Keratinocyte (primary cell): ENCODE data around the gene DISC1. TPM values are rescaled to one million over a fixed set of nuclear protein-coding genes. Genes with fewer than 3 reads are reported as not detected.

Source experiments
- DNase-seq: peaks from one replicate; pipeline ENCODE4 v3.0.0-alpha.2; 2011; ENCODE audit warnings: low read depth, missing footprints, low spot score
- FAIRE-seq: peaks from 2 replicates; lab custom pipeline; 2011; peaks lifted over from hg19 to GRCh38; lab: Jason Lieb, UNC
- H2AFZ ChIP-seq: 2 replicates; pipeline ENCODE4 v1.6.0; 2012; ENCODE audit warnings: low read length, control low read depth, inconsistent platforms; ENCODE audit not compliant: control insufficient read depth
- H3K27ac ChIP-seq: 2 replicates; pipeline ENCODE4 v1.5.1; 2011; ENCODE audit warnings: low read length; ENCODE audit not compliant: control insufficient read depth, insufficient read depth
- H3K27me3 ChIP-seq: 3 replicates; pipeline ENCODE4 v1.6.0; 2011; ENCODE audit warnings: low read length; ENCODE audit not compliant: control insufficient read depth, insufficient read depth; ENCODE audit errors: extremely low read depth
- H3K36me3 ChIP-seq, 2 experiments: 2 replicates in 1 of 2; 3 replicates in 1 of 2; pipeline ENCODE4 v1.5.1; 2011; ENCODE audit warnings: low read length in 2 of 2, mild to moderate bottlenecking in 1 of 2; ENCODE audit not compliant: control insufficient read depth in 2 of 2, insufficient read depth in 2 of 2; ENCODE audit errors: extremely low read depth in 1 of 2
- H3K4me1 ChIP-seq: 3 replicates; pipeline ENCODE4 v1.5.1; 2011; ENCODE audit warnings: low read length; ENCODE audit not compliant: control insufficient read depth, insufficient read depth; ENCODE audit errors: extremely low read depth
- H3K4me2 ChIP-seq: 3 replicates; pipeline ENCODE4 v1.6.0; 2011; ENCODE audit warnings: low read depth, low read length; ENCODE audit not compliant: control insufficient read depth, insufficient read depth; ENCODE audit errors: extremely low read depth
- H3K4me3 ChIP-seq, 3 experiments: fragments of 200-600 bp in 1 of 3; sonication (generic) in 1 of 3; 2 replicates in 2 of 3; 3 replicates in 1 of 3; pipeline ENCODE4 v1.5.1; 2011 to 2016; ENCODE audit warnings: low read length in 3 of 3, mild to moderate bottlenecking in 3 of 3, control low read depth in 2 of 3, inconsistent platforms in 1 of 3, low read depth in 1 of 3, mixed read lengths in 1 of 3, mixed run types in 1 of 3, moderate library complexity in 1 of 3; ENCODE audit not compliant: control insufficient read depth in 2 of 3, insufficient read depth in 2 of 3; ENCODE audit errors: extremely low read depth in 1 of 3
- H3K79me2 ChIP-seq: 2 replicates; pipeline ENCODE4 v1.6.0; 2012; ENCODE audit warnings: low read length; ENCODE audit not compliant: control insufficient read depth, insufficient read depth
- H3K9ac ChIP-seq: 3 replicates; pipeline ENCODE4 v1.6.0; 2011; ENCODE audit warnings: low read length; ENCODE audit not compliant: control insufficient read depth, insufficient read depth; ENCODE audit errors: extremely low read depth
- H3K9me1 ChIP-seq: 3 replicates; pipeline ENCODE4 v1.6.0; 2011; ENCODE audit warnings: low read length; ENCODE audit not compliant: control insufficient read depth, insufficient read depth; ENCODE audit errors: extremely low read depth
- H3K9me3 ChIP-seq: 2 replicates; pipeline ENCODE4 v1.5.1; 2012; ENCODE audit warnings: low read depth, low read length; ENCODE audit not compliant: control insufficient read depth
- H4K20me1 ChIP-seq: 3 replicates; pipeline ENCODE4 v1.6.0; 2011; ENCODE audit warnings: low read length; ENCODE audit not compliant: control insufficient read depth, insufficient read depth; ENCODE audit errors: extremely low read depth
- EZH2 ChIP-seq: IDR thresholded peaks from one replicate; pipeline ENCODE4 v1.6.1; 2012; ENCODE audit warnings: inconsistent platforms, mild to moderate bottlenecking, low read length, moderate library complexity
- dilution Hi-C: fragments of 300-500 bp; cut with MboI; formaldehyde crosslinking; loops from one replicate; pipeline ENCODE4 v1.7.0; 2020; ENCODE audit warnings: low sequenced_read_pairs; ENCODE audit not compliant: extremely low pct_ligation_motif_present
- polyA plus RNA-seq, 5 experiments: library from polyadenylated mRNA; depleted of rRNA in 3 of 5; stranded (reverse) in 3 of 5; stranded (forward) in 1 of 5; unstranded in 1 of 5; fragments of >200 nt; gene quantifications; 1 replicate in 1 of 5; 2 replicates in 3 of 5; 3 replicates in 1 of 5; pipeline versions ENCODE4 v1.2.1 to v1.2.3, GENCODE V29; 2011 to 2012; ENCODE audit warnings: missing spikeins in 2 of 5, low read depth in 1 of 5, low replicate concordance in 1 of 5
- TF ChIP-seq, protein P1 (sequence below), 3 experiments: IDR thresholded peaks in 1 of 3; conservative IDR thresholded peaks in 1 of 3; optimal IDR thresholded peaks in 1 of 3; 2 replicates in 2 of 3; 3 replicates in 1 of 3; pipeline versions ENCODE3 to v1.5.1; 2011; ENCODE audit warnings: low read length in 3 of 3, mild to moderate bottlenecking in 3 of 3, moderate library complexity in 2 of 3, control low read depth in 1 of 3, inconsistent platforms in 1 of 3; ENCODE audit not compliant: insufficient read depth in 2 of 3; ENCODE audit errors: extremely low read depth in 1 of 3

The DISC1 gene
- polyA plus RNA-seq, 1 donor (not counting 4 experiments of a cell fraction or from before 2014, with no cell fraction given): 0.47 TPM

GRCh38 chr1:231936983-231937775 is 310.6 kb downstream of the DISC1 start:
- dilution Hi-C loops: no loop called here

DNA sequence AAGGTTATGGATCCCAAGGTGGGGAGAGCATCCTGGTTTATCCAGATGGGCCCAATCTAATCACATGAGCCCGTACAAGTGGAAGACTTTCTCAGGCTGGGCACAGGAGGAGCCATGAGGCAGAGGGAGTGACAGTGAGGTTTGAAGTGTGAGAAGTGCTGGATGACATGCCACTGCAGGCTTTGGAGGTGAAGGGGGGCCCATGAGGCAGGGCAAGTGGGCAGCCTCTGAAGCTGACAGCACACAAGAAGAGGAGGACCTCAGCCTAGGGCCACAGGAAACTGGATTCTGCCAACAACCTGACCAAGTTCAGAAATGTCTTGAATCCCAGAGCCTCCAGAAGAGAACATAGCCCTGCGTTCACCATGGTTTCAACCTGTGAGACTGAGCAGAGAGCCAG is 311.6 kb downstream of the DISC1 start:
- FAIRE-seq: no peak
- TF ChIP-seq, protein P1, sequence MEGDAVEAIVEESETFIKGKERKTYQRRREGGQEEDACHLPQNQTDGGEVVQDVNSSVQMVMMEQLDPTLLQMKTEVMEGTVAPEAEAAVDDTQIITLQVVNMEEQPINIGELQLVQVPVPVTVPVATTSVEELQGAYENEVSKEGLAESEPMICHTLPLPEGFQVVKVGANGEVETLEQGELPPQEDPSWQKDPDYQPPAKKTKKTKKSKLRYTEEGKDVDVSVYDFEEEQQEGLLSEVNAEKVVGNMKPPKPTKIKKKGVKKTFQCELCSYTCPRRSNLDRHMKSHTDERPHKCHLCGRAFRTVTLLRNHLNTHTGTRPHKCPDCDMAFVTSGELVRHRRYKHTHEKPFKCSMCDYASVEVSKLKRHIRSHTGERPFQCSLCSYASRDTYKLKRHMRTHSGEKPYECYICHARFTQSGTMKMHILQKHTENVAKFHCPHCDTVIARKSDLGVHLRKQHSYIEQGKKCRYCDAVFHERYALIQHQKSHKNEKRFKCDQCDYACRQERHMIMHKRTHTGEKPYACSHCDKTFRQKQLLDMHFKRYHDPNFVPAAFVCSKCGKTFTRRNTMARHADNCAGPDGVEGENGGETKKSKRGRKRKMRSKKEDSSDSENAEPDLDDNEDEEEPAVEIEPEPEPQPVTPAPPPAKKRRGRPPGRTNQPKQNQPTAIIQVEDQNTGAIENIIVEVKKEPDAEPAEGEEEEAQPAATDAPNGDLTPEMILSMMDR (optimal IDR thresholded peaks at IDR 0.05 in 1 of 3, IDR thresholded peaks at IDR 0.05 in 1 of 3, conservative IDR thresholded peaks at IDR 0.05 in 1 of 3; ENCODE audit: extremely low read depth in 1 of 3, insufficient read depth in 2 of 3, low read length in 3 of 3): no peak
- TF ChIP-seq EZH2: no peak
- dilution Hi-C loops: no loop called here

More at GRCh38 chr1:231936983-231937775, 310.6 kb downstream of the DISC1 start:
- peaks cover 3% of the 10 kb centered on the region for H3K9me3 ChIP-seq
- H4K20me1 ChIP-seq: no peaks in the 10 kb centered on the region
- H3K4me2 ChIP-seq: no peak overlapping the region
- no peak for DNase-seq
- no peaks in the 10 kb centered on the region for H3K79me2 ChIP-seq
- no peaks in the 10 kb centered on the region for H3K36me3 ChIP-seq
- H3K4me3 ChIP-seq: no peak overlapping the region
- no peaks in the 10 kb centered on the region for H3K4me1 ChIP-seq
- no peak overlapping the region for H3K9ac ChIP-seq
- H2AFZ ChIP-seq: no peak overlapping the region
- no peaks in the 10 kb centered on the region for H3K9me1 ChIP-seq
- TF ChIP-seq, protein P1 (optimal IDR thresholded peaks at IDR 0.05 in 1 of 3, IDR thresholded peaks at IDR 0.05 in 1 of 3, conservative IDR thresholded peaks at IDR 0.05 in 1 of 3; ENCODE audit: extremely low read depth in 1 of 3, insufficient read depth in 2 of 3, low read length in 3 of 3): no peak
- TF ChIP-seq EZH2: no peak
- H3K27me3 ChIP-seq: peaks cover 11% of the 10 kb centered on the region
- H3K27ac ChIP-seq: no peak overlapping the region
- FAIRE-seq: no peak

More for the DNA sequence above, 311.6 kb downstream of the DISC1 start:
- H3K9me1 ChIP-seq: no peaks in the 10 kb centered on the region
- H3K4me2 ChIP-seq: no peak overlapping the region
- H3K79me2 ChIP-seq: no peaks in the 10 kb centered on the region
- no peaks in the 10 kb centered on the region for H3K36me3 ChIP-seq
- no peaks in the 10 kb centered on the region for H3K4me1 ChIP-seq
- H3K4me3 ChIP-seq: no peak overlapping the region
- no peak overlapping the region for H3K9ac ChIP-seq
- no peak overlapping the region for H2AFZ ChIP-seq
- H3K27ac ChIP-seq: no peak overlapping the region
- no peak for DNase-seq
- no peaks in the 10 kb centered on the region for H3K9me3 ChIP-seq
- H3K27me3 ChIP-seq: peaks cover 11% of the 10 kb centered on the region
- H4K20me1 ChIP-seq: no peaks in the 10 kb centered on the region
